AG20443 (cell line): ENCODE measurements around the gene FBXO3.
"Not testable (repeated sequence)": the region's sequence is repeated elsewhere in the genome, so short reads cannot be mapped to it uniquely, and the experiment has no call there.

Source experiments
- DNase-seq: peaks from one replicate; pipeline ENCODE4 v3.0.0; 2012; ENCODE audit warnings: low spot score, mixed read lengths

The FBXO3 gene

DNA sequence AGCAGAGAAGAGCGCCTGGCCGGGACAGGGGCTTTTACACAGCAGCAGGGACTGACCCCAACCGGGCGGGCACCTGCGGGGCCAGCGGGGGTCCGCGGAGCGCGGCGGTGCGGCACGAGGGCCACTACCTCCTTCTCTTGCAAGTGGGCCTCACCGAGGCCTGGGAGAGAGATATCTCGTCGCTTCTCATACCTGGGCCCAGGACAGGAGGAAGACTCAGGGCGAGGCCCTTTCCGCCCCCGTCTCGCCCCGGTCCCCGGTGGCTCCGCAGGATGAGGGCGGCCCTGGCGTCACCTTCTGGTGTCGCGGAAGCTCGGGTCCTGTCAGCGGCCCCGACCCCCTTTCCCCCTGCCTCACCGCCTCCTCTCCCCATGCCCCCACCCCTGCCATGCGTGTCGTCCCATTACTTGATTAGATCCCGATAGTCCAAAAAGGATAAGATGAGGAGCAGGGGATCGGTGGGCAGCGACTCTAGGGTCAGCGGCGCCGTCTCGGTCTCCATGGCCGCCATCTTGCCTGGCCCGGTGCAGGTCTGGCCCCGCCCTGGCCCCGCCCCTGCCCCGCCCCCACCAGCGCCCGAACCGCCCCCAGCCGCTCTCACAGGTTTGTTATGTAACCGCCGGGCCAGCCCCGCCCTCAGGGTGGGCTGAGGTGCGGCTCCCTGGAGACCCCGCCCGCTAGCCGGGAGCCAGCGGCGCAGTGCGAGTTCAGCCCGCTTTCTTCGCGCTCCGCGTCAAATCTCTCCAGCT, at the start of gene FBXO3:
Gene FBXO3 (minus strand): TSS at position 534 of the 749 bp plus-strand sequence. CDS start 23 bp downstream, at position 511.
- peak; percentile 98 for DNase-seq

DNA sequence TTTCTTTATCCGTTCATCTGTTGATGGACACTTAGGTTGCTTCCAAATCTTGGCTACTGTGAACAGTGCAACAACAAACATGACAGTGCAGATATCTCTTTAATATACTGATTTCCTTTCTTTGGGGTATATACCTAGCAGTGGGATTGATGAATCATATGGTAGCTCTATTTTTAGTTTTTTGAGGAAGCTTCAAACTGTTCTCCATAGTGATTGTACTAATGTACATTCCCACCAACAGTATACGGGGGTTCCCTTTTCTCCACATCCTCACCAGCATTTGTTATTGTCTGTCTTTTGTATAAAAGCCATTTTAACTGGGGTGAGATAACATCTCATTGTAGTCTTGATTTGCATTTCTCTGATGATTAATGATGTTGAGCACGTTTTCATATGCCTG, 48.7 kb upstream of the FBXO3 start:
- not testable (repeated sequence) for DNase-seq

- no peak for DNase-seq
These were observed 45.1 kb upstream of the FBXO3 start for GRCh38 chr11:33819278-33820035.

- peak; percentile 86 for DNase-seq
These were observed 34.0 kb upstream of the FBXO3 start for GRCh38 chr11:33808228-33808828.

DNA sequence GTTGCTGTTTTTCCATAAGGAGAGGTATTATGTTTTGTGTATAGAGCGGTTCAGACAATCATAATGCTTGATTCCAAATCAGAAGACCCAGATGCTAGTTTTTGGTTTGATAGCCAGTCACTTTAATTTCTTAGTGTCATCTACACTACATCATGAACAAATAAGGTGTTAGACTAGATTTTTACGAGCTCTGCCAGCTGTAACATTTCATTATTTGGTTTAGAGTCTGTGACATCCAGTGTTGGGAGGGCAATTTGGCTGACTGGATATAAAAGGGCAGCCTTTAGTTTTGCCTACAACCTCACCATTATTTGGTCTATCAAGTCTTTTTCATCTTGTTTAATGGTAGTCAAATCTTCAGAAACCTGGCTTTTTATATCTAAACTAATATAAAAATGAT, 30.2 kb upstream of the FBXO3 start:
- DNase-seq, result no peak

GRCh38 chr11:33802194-33802950, 28.1 kb upstream of the FBXO3 start:
- peak; percentile 89 for DNase-seq

- DNase-seq, result no peak
These were observed 27.5 kb upstream of the FBXO3 start for GRCh38 chr11:33801821-33802193.

GRCh38 chr11:33797879-33798278, 23.6 kb upstream of the FBXO3 start:
- DNase-seq, result no peak

DNA sequence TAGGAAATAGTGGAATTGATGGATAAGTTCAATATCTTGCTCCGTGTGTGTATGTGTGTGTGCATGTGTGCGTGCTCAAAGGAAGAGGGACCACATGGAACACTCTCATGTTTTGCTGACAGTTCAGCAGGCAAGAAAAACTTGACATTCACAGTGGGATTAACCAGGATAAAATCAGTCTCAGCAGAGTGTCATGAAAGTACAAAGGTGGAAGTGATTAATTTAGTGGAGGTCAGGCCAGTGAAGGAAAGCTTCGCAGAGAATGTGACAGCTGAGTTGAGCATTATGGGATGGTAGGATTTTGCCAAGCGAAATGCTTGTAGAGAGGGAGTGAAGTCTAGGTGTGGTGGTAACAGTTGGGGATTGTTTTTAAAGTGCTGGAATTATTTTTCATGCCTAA, 15.7 kb upstream of the FBXO3 start:
- DNase-seq, result no peak

DNA sequence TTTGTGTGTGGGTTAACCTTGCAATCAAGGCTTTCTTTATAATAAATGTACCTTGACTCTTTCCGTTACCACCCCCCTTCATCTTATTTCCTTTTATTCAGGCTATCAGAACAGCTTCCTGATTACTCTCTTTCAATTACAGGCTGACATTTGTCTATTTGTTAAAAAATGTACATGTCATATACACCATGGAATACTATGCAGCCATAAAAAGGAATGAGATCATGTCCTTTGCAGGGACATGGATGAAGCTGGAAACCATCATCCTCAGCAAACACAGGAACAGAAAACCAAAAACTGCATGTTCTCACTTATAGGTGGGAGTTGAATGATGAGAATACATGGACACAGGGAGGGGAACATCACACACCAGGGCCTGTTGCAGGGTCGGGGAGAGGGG, 13.8 kb upstream of the FBXO3 start:
- not testable (repeated sequence) for DNase-seq

DNA sequence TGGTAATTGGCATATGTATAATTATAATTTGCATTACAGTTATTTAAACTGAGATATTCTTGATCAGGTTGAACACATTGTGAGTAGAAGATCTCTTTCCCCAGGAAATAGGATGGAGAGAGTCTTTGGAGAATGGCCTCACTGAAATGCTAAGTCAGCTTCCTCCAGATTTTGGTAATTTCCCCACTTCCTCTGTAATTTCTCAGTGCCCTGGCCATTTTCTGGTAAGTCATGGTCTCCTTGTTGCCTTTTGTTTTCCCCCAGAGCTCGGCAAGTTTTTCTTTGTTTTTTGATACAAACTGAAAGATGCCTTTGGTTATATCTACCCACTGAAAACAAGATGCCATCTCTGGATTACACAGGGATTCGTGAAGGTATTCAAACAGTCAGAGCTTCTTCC, 12.8 kb upstream of the FBXO3 start:
- no peak for DNase-seq

GRCh38 chr11:33785609-33786008, 11.3 kb upstream of the FBXO3 start:
- DNase-seq, result no peak

- peak; percentile 82 for DNase-seq
These were observed 5.7 kb upstream of the FBXO3 start for GRCh38 chr11:33779849-33780528.

GRCh38 chr11:33778675-33779074, 4.4 kb upstream of the FBXO3 start:
- DNase-seq, result peak; percentile 62

DNA sequence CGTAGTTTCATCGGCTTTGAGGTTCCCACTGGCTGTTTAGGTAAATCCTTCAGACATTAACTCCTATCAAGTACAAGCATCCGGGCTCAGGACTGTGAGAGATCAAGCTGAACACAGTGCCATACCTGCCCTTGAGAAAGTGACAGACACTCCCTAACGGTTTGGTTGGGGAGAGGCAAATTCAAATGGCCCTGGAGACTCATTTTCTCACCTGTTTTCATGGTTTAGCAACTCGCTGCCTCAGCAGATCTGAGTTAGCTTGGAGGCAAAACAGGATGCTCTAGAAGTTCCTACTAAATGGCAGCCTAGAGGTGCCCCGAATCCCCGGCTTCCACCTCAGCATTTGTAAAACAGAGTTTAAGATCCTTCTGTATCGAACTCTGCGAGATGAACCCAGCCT, 3.6 kb upstream of the FBXO3 start:
- DNase-seq, result no peak

- no peak for DNase-seq
These were observed 1.6 kb upstream of the FBXO3 start for GRCh38 chr11:33775832-33776470.

DNA sequence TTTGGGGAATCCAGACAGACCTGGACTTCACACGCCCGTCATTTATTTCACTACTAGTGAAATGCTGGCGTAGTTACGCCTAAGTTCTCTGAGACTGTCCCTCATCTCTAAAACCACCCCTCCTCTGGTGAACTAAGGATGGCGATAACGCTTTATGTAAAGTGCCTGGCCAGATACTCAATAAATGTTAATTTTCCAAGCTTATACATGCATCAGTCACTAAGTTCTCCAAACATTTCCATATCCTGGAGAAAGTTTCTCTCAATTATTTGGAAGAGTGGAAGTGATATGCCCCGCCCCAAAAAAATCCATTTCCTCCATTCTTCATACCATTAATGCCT, 1.1 kb upstream of the FBXO3 start:
- DNase-seq, result no peak

DNA sequence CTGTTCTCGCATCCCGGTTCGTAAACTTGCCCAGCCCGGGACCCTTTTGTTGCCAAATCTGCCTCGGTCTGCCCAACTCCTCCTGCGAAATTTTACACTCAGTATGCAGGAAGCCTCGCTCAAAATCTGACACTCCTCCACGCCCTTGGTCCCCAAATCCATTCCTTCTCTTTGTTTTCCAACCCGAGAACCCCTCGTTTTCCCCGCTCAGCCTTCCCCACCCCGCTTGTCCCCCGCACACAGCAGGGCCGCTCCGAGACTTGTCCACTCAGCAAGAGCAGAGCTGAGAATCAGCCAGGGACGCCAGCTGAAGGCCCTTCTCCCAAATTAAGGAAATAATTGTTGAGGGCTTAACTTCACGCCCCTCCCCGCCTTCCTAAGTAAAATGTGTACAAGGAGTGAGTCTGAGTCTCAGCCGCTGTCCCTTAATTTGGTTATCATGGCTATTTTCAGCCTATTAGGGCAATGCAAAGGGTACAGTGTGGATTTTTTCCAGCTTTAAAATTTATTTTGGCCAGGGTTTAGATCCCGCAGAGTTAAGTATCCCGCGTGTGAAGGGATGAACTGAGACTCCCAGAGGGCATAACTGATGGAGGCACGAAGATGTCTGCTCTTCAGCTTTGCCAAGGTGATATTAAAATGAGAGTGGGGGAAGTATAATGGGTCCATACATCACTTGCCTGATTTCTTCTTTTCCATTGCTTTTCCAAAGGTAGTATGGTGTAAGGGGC, 581 bp upstream of the FBXO3 start:
- DNase-seq, result no peak

DNA sequence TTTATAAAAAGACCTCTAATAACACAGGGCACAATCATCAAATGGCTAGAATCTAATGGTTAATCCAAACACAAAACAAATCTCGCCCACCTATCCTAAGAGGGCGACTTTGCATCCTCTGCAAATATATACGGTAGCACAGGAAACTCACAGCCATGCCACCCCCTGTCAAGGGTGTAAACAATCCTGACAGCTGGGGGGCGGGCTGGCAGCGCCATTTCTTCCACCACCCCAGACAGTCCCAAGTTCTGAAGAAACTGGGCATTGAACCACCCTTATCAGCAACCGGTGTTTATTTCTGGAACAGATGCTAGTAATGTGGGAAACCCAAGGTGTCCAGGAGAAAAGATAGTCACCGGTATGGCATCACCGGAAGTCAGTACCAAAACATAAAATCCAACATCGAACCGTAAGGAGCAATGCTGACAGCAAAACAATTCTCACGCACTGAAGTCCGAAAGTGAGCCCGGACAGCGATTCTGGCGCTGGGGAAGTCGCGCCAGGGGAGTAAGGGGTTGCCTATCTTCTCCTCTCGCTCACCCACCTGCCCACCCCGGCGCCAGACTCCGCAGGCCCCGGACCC, 825 bp downstream of the FBXO3 start:
- DNase-seq, result peak; percentile 39

GRCh38 chr11:33772870-33773269, 1.4 kb downstream of the FBXO3 start:
- no peak for DNase-seq
